ENCODE measurements around the gene PLOD1.

The PLOD1 gene

DNA sequence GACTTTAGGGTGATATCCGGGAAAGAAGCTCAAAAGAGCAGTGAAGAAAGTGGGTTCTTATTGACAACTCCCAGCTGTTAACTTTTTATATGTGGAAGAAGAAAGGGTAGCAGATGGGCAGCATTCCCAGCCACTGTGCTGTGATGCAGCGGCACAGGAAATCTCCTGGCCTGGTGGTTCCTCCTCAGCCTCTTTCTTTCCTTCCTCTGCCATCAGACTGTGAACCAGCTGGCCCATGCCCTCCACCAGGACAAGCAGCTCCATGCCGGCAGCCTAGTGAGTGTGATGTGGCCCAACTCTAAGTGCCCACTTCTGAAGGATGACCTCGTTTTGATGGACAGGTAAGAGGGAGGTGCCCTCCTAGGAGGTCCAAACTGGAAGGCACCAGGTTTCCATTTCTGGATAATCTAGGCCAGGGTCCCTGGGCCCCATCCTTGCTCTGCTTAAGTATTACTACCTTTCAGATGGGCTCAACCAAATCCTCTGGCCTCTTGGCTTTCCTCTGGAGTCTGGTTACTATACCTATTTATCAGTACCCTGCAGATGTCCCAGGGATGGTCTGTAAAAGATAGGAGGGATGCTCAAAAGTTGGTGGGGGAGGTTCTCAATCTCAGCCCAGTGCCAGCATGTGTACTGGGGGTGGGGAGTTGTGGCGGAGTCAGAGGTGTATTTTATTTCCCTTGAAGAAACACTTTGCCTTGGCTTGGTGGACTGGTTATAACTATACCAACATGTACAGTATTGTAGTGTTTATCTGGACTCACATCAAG is 62.7 kb downstream of the PLOD1 start:
- no peaks in the 10 kb centered on the region for H3K4me1 ChIP-seq (ENCODE audit: insufficient read depth, low read length, severe bottlenecking)
- H3K9ac ChIP-seq (ENCODE audit: low read length): no peak overlapping the region
- no peak for TF ChIP-seq EZH2 (IDR thresholded peaks at IDR 0.05; ENCODE audit: borderline replicate concordance, low read length)
- TF ChIP-seq, protein P1, sequence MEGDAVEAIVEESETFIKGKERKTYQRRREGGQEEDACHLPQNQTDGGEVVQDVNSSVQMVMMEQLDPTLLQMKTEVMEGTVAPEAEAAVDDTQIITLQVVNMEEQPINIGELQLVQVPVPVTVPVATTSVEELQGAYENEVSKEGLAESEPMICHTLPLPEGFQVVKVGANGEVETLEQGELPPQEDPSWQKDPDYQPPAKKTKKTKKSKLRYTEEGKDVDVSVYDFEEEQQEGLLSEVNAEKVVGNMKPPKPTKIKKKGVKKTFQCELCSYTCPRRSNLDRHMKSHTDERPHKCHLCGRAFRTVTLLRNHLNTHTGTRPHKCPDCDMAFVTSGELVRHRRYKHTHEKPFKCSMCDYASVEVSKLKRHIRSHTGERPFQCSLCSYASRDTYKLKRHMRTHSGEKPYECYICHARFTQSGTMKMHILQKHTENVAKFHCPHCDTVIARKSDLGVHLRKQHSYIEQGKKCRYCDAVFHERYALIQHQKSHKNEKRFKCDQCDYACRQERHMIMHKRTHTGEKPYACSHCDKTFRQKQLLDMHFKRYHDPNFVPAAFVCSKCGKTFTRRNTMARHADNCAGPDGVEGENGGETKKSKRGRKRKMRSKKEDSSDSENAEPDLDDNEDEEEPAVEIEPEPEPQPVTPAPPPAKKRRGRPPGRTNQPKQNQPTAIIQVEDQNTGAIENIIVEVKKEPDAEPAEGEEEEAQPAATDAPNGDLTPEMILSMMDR (IDR thresholded peaks at IDR 0.05; ENCODE audit: low read length): no peak
- no peak overlapping the region for H3K4me3 ChIP-seq (ENCODE audit: low read depth, low read length, poor library complexity, severe bottlenecking)
- no peaks in the 10 kb centered on the region for H4K20me1 ChIP-seq (ENCODE audit: insufficient read depth, low read length)
- H3K27me3 ChIP-seq (ENCODE audit: insufficient read depth, low read length): no peaks in the 10 kb centered on the region
- no peaks in the 10 kb centered on the region for H3K9me3 ChIP-seq (ENCODE audit: low read length)
- H3K9me2 ChIP-seq (ENCODE audit: low read depth, low read length): no peaks in the 10 kb centered on the region
- H3K36me3 ChIP-seq (ENCODE audit: insufficient read depth, low read length): peaks cover 78% of the 10 kb centered on the region
- H3K79me2 ChIP-seq (ENCODE audit: insufficient read depth, low read length): no peaks in the 10 kb centered on the region
- H3K4me2 ChIP-seq (ENCODE audit: low read length): no peak overlapping the region
- no peak overlapping the region for H3K27ac ChIP-seq (ENCODE audit: low read depth, low read length, poor library complexity, severe bottlenecking)
- no peaks in the 10 kb centered on the region for H3F3A ChIP-seq (ENCODE audit: insufficient read depth, low read length)
- no peak overlapping the region for H2AFZ ChIP-seq (ENCODE audit: low read length)

DNA sequence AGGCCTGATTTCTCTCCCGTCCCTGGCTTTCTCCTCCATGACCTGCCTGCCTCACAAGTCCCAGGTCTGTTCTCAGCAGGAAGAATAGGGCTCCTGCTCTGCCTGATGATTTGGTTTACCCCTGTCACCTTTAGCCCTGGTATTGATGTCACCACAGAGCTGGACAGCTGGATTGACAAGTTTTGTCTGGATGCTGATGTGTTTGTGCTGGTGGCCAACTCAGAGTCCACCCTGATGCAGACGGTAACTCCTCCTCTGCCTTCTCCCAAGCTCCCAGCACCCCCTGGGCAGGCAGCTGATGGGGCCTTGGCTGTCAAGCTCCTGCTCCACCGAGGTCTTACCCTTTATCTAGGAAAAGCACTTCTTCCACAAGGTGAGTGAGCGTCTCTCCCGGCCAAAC is 64.1 kb downstream of the PLOD1 start:
- no peak overlapping the region for H3K4me3 ChIP-seq (ENCODE audit: low read depth, low read length, poor library complexity, severe bottlenecking)
- H3K9me3 ChIP-seq (ENCODE audit: low read length): no peaks in the 10 kb centered on the region
- no peaks in the 10 kb centered on the region for H3K79me2 ChIP-seq (ENCODE audit: insufficient read depth, low read length)
- peaks cover 78% of the 10 kb centered on the region for H3K36me3 ChIP-seq (ENCODE audit: insufficient read depth, low read length)
- no peak overlapping the region for H3K4me2 ChIP-seq (ENCODE audit: low read length)
- no peak overlapping the region for H3K9ac ChIP-seq (ENCODE audit: low read length)
- H3K27me3 ChIP-seq (ENCODE audit: insufficient read depth, low read length): no peaks in the 10 kb centered on the region
- H3F3A ChIP-seq (ENCODE audit: insufficient read depth, low read length): no peaks in the 10 kb centered on the region
- TF ChIP-seq, protein P1 (IDR thresholded peaks at IDR 0.05; ENCODE audit: low read length): no peak
- TF ChIP-seq EZH2 (IDR thresholded peaks at IDR 0.05; ENCODE audit: borderline replicate concordance, low read length): no peak
- no peaks in the 10 kb centered on the region for H3K9me2 ChIP-seq (ENCODE audit: low read depth, low read length)
- H3K27ac ChIP-seq (ENCODE audit: low read depth, low read length, poor library complexity, severe bottlenecking): no peak overlapping the region
- no peaks in the 10 kb centered on the region for H3K4me1 ChIP-seq (ENCODE audit: insufficient read depth, low read length, severe bottlenecking)
- no peaks in the 10 kb centered on the region for H4K20me1 ChIP-seq (ENCODE audit: insufficient read depth, low read length)
- H2AFZ ChIP-seq (ENCODE audit: low read length): no peak overlapping the region

DNA sequence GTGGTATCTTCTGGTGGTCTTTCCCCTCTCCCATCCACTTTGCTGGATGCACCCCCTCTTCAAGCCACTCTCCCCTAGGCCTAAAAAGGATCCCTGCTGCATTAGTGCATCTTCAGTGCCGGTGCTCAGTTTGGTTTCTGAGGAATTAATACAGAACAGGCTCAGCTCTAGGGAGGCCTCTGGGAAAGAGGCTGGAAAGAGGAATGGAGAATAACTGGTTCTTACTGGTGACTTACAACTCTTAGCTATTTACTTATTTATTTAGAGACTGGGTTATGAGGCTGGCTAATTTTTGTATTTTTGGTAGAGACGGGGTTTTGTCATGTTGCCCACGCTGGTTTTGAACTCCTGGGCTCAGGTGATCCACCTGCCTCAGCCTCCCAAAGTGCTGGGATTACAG is 64.7 kb downstream of the PLOD1 start:
- Histone ChIP-seq H3K9ac (ENCODE audit: low read length) (no peak overlapping the region), H3K4me1 (ENCODE audit: insufficient read depth, low read length, severe bottlenecking) (no peaks in the 10 kb centered on the region), H3K4me2 (ENCODE audit: low read length) (no peak overlapping the region), H3K9me3 (ENCODE audit: low read length) (no peaks in the 10 kb centered on the region), H3K9me2 (ENCODE audit: low read depth, low read length) (no peaks in the 10 kb centered on the region), H3K79me2 (ENCODE audit: insufficient read depth, low read length) (no peaks in the 10 kb centered on the region), H2AFZ (ENCODE audit: low read length) (no peak overlapping the region), H3F3A (ENCODE audit: insufficient read depth, low read length) (no peaks in the 10 kb centered on the region), H3K4me3 (ENCODE audit: low read depth, low read length, poor library complexity, severe bottlenecking) (no peak overlapping the region), H3K36me3 (ENCODE audit: insufficient read depth, low read length) (peaks cover 78% of the 10 kb centered on the region), H4K20me1 (ENCODE audit: insufficient read depth, low read length) (no peaks in the 10 kb centered on the region), H3K27me3 (ENCODE audit: insufficient read depth, low read length) (no peaks in the 10 kb centered on the region), H3K27ac (ENCODE audit: low read depth, low read length, poor library complexity, severe bottlenecking) (no peak overlapping the region)
- no peak for TF ChIP-seq EZH2 (IDR thresholded peaks at IDR 0.05; ENCODE audit: borderline replicate concordance, low read length)
- TF ChIP-seq, protein P1 (IDR thresholded peaks at IDR 0.05; ENCODE audit: low read length): no peak
